Thyroid gland (tissue), 4 donors: ENCODE results near the gene IFIT1. TPM values are rescaled to one million over a fixed set of nuclear protein-coding genes. Genes with fewer than 3 reads are reported as not detected.

Experiments used
- DNase-seq, 2 donors: peaks; one replicate each; pipeline ENCODE4 v3.0.0-alpha.2; 2019
- H3K27ac ChIP-seq, 3 donors: fragments of 200-600 bp; sonication (generic); 1 replicate in 2 of 3; 2 replicates in 1 of 3; pipeline ENCODE4 v1.5.1; 2016 to 2019; ENCODE audit warnings: mild to moderate bottlenecking in 1 of 3, moderate library complexity in 1 of 3
- H3K27me3 ChIP-seq: fragments of 200-600 bp; sonication (generic); one replicate; pipeline ENCODE4 v1.5.1; 2019
- H3K36me3 ChIP-seq, 2 donors: fragments of 200-600 bp; sonication (generic); one replicate each; pipeline ENCODE4 v1.5.1; 2016 to 2019
- H3K4me1 ChIP-seq, 2 donors: fragments of 200-600 bp; sonication (generic); one replicate each; pipeline ENCODE4 v1.5.1; 2017 to 2019
- H3K4me3 ChIP-seq, 3 donors: fragments of 200-600 bp; sonication (generic); replicated peaks in 1 of 3; 1 replicate in 2 of 3; 2 replicates in 1 of 3; pipeline ENCODE4 v1.5.1; 2016; ENCODE audit warnings: mild to moderate bottlenecking in 1 of 3
- H3K9me3 ChIP-seq: fragments of 200-600 bp; sonication (generic); one replicate; pipeline ENCODE4 v1.5.1; 2017
- CTCF ChIP-seq, 6 experiments: fragments of 200-600 bp in 3 of 6; fragments of 450-650 bp in 3 of 6; sonication (generic) in 3 of 6; IDR thresholded peaks; one replicate each; pipeline ENCODE4 v1.5.1; 2016 to 2019; ENCODE audit warnings: antibody characterized with exemption in 6 of 6, mild to moderate bottlenecking in 2 of 6, inconsistent platforms in 1 of 6, moderate library complexity in 1 of 6
- POLR2A ChIP-seq, 2 donors: fragments of 450-650 bp; IDR thresholded peaks; one replicate each; pipeline ENCODE4 v1.6.1; 2017; ENCODE audit warnings: antibody characterized with exemption in 2 of 2, mild to moderate bottlenecking in 2 of 2, moderate library complexity in 1 of 2
- WGBS, 2 donors: methylation state at CpG; one replicate each; pipeline ENCODE4 v1.1.5; 2017; 5-methylcytosine and 5-hydroxymethylcytosine counted together
- intact Hi-C: fragments of 100-400 bp; cut with DNase I; formaldehyde crosslinking; loops from one replicate; pipeline ENCODE4 v1.15.1; 2023
- total RNA-seq, 4 donors: library from RNA; depleted of rRNA; stranded (reverse); fragments of >200 nt; gene quantifications; one replicate each; pipeline ENCODE4 v1.2.3, GENCODE V29; 2016

Gene IFIT1
- total RNA-seq, 4 donors from 2014 or later, result 5.5 to 15.9 (median 10.0) TPM

- Histone ChIP-seq H3K9me3 (no peaks in the 10 kb centered on the region), H3K27me3 (no peaks in the 10 kb centered on the region), H3K36me3 (no peaks in the 10 kb centered on the region), H3K4me1 (peaks cover 17 to 26% of the 10 kb centered on the region in 2 donors), H3K4me3 (no peak overlapping the region), H3K27ac (peak overlapping the region; percentile 80 to 92 (median 92))
- intact Hi-C loops, result no loop called here
- 22 to 24% methylated on average over 3 of the region's 3 CpGs for WGBS, 2 donors
- no peak for TF ChIP-seq CTCF (IDR thresholded peaks at IDR 0.05)
- peak in 1 of 2 donors; percentile 17 for TF ChIP-seq POLR2A (IDR thresholded peaks at IDR 0.05)
- peak; percentile 89 to 92 for DNase-seq
Measured at GRCh38 chr10:89373916-89374711, 18.3 kb upstream of the IFIT1 start.

- TF ChIP-seq POLR2A (IDR thresholded peaks at IDR 0.05), result no peak
- no peak for TF ChIP-seq CTCF (IDR thresholded peaks at IDR 0.05)
- intact Hi-C loops, result no loop called here
- peak overlapping the region; percentile 80 to 92 (median 92) for H3K27ac ChIP-seq
- no peaks in the 10 kb centered on the region for H3K9me3 ChIP-seq
- H3K4me3 ChIP-seq, result no peak overlapping the region
- H3K4me1 ChIP-seq, result peaks cover 17 to 23% of the 10 kb centered on the region in 2 donors
- DNase-seq, result peak; percentile 23 to 43
- H3K27me3 ChIP-seq, result no peaks in the 10 kb centered on the region
- no peaks in the 10 kb centered on the region for H3K36me3 ChIP-seq
Measured at GRCh38 chr10:89374713-89375141, 17.7 kb upstream of the IFIT1 start.

- 93 to 95% methylated on average over 5 of the region's 5 CpGs for WGBS, 2 donors
- Histone ChIP-seq H3K9me3 (no peaks in the 10 kb centered on the region), H3K4me1 (peaks cover 17 to 23% of the 10 kb centered on the region in 2 donors), H3K4me3 (no peak within 1 kb of the TSS), H3K27ac (no peak within 1 kb of the TSS), H3K36me3 (no peaks in the 10 kb centered on the region), H3K27me3 (no peaks in the 10 kb centered on the region)
- DNase-seq, result no peak
- TF ChIP-seq CTCF (IDR thresholded peaks at IDR 0.05), result no peak
- no peak for TF ChIP-seq POLR2A (IDR thresholded peaks at IDR 0.05)
- intact Hi-C loops, result no loop called here
Measured at GRCh38 chr10:89377705-89378637, 14.5 kb upstream of the IFIT1 start, which contains the start of gene IFIT1B. IFIT1B (plus strand) TSS chr10:89378056; CDS start chr10:89378136, 80 bp downstream.

- no peaks in the 10 kb centered on the region for H3K36me3 ChIP-seq
- TF ChIP-seq POLR2A (IDR thresholded peaks at IDR 0.05) (no peak), CTCF (IDR thresholded peaks at IDR 0.05) (no peak)
- H3K9me3 ChIP-seq, result no peaks in the 10 kb centered on the region
- H3K27me3 ChIP-seq, result no peaks in the 10 kb centered on the region
- peaks cover 9 to 11% of the 10 kb centered on the region in 2 donors for H3K4me1 ChIP-seq
- intact Hi-C loops, result no loop called here
- H3K27ac ChIP-seq, result no peak overlapping the region
- no peak overlapping the region for H3K4me3 ChIP-seq
- no peak for DNase-seq
Measured at GRCh38 chr10:89379103-89379502, 13.3 kb upstream of the IFIT1 start.
